Neutrophil (primary cell): ENCODE data around the gene ZNF701.
"Not testable (repeated sequence)": the region's sequence is repeated elsewhere in the genome, so short reads cannot be mapped to it uniquely, and the experiment has no call there.

Source experiments
- H3K27ac ChIP-seq: fragments of 200-600 bp; sonication (generic); 2 replicates; pipeline ENCODE4 v1.5.1; 2016; ENCODE audit warnings: mild to moderate bottlenecking, moderate library complexity
- H3K27me3 ChIP-seq: fragments of 200-600 bp; sonication (generic); 2 replicates; pipeline ENCODE4 v1.6.0; 2016; ENCODE audit warnings: mild to moderate bottlenecking
- H3K36me3 ChIP-seq: fragments of 200-600 bp; sonication (generic); 2 replicates; pipeline ENCODE4 v1.5.1; 2017
- H3K4me1 ChIP-seq, 2 experiments: fragments of 200-600 bp in 1 of 2; sonication (generic) in 1 of 2; 1 replicate in 1 of 2; 2 replicates in 1 of 2; pipeline versions ENCODE4 v1.5.1 to v1.6.1; 2013 to 2016; ENCODE audit warnings: low read depth in 1 of 2, low read length in 1 of 2, mild to moderate bottlenecking in 1 of 2, moderate library complexity in 1 of 2; ENCODE audit not compliant: control insufficient read depth in 1 of 2, insufficient read depth in 1 of 2
- H3K4me3 ChIP-seq, 2 experiments: fragments of 200-600 bp in 1 of 2; sonication (generic) in 1 of 2; 1 replicate in 1 of 2; 2 replicates in 1 of 2; pipeline ENCODE4 v1.5.1; 2013 to 2016; ENCODE audit warnings: low read depth in 1 of 2, low read length in 1 of 2, mild to moderate bottlenecking in 1 of 2, moderate library complexity in 1 of 2
- H3K9me3 ChIP-seq: fragments of 200-600 bp; sonication (generic); 2 replicates; pipeline ENCODE4 v1.5.1; 2016
- CTCF ChIP-seq: fragments of 200-600 bp; sonication (generic); IDR thresholded peaks from 2 replicates; pipeline ENCODE4 v1.5.1; 2016; ENCODE audit warnings: antibody characterized with exemption

Gene ZNF701

GRCh38 chr19:52626915-52627314, 56.8 kb downstream of the ZNF701 start:
- Histone ChIP-seq H3K27me3 (no peaks in the 10 kb centered on the region), H3K9me3 (peaks cover 4% of the 10 kb centered on the region), H3K4me3 (no peak overlapping the region), H3K27ac (no peak overlapping the region), H3K4me1 (no peaks in the 10 kb centered on the region), H3K36me3 (peaks cover 60% of the 10 kb centered on the region)
- TF ChIP-seq CTCF = no peak

- H3K4me1 ChIP-seq, H3K27me3 ChIP-seq, H3K4me3 ChIP-seq, H3K9me3 ChIP-seq, H3K27ac ChIP-seq: not testable (repeated sequence)
- H3K36me3 ChIP-seq = peaks cover 55% of the 10 kb centered on the region
Measured at GRCh38 chr19:52627441-52627840, 57.4 kb downstream of the ZNF701 start.

GRCh38 chr19:52635786-52636570, 65.9 kb downstream of the ZNF701 start:
- no peak overlapping the region for H3K27ac ChIP-seq
- no peaks in the 10 kb centered on the region for H3K27me3 ChIP-seq
- H3K9me3 ChIP-seq = no peaks in the 10 kb centered on the region
- H3K36me3 ChIP-seq = no peaks in the 10 kb centered on the region
- TF ChIP-seq CTCF = no peak
- no peak overlapping the region for H3K4me3 ChIP-seq
- peaks cover 17 to 18% of the 10 kb centered on the region in 2 experiments for H3K4me1 ChIP-seq
